Gastrocnemius medialis (tissue), 4 donors: ENCODE data around the gene TMEM108. TPM values are rescaled to one million over a fixed set of nuclear protein-coding genes. Genes with fewer than 3 reads are reported as not detected.

ENCODE experiments used
- ATAC-seq, 2 donors: fragments of 150-250 bp; one replicate each; pipeline ENCODE4 v1.9.1; 2016
- DNase-seq, 2 donors: peaks; one replicate each; pipeline ENCODE4 v3.0.0-alpha.2; 2019
- H3K27ac ChIP-seq, 4 donors: fragments of 200-600 bp; sonication (generic); 1 replicate in 1 of 4; 2 replicates in 3 of 4; pipeline ENCODE4 v1.5.1; 2016 to 2018; ENCODE audit warnings: mild to moderate bottlenecking in 2 of 4, moderate library complexity in 1 of 4
- H3K27me3 ChIP-seq, 3 donors: fragments of 200-600 bp; sonication (generic) in 2 of 3; 1 replicate in 1 of 3; 2 replicates in 2 of 3; pipeline versions ENCODE4 v1.5.1 to v1.6.0; 2016 to 2019; ENCODE audit warnings: mild to moderate bottlenecking in 1 of 3, moderate library complexity in 1 of 3
- H3K36me3 ChIP-seq, 2 donors: fragments of 200-600 bp; sonication (generic) in 1 of 2; one replicate each; pipeline ENCODE4 v1.5.1; 2017 to 2018
- H3K4me1 ChIP-seq, 2 donors: fragments of 200-600 bp; sonication (generic) in 1 of 2; one replicate each; pipeline ENCODE4 v1.5.1; 2016 to 2017; ENCODE audit warnings: mild to moderate bottlenecking in 2 of 2
- H3K4me3 ChIP-seq, 4 donors: fragments of 200-600 bp; sonication (generic) in 3 of 4; 1 replicate in 1 of 4; 2 replicates in 3 of 4; pipeline ENCODE4 v1.5.1; 2016 to 2019; ENCODE audit warnings: mild to moderate bottlenecking in 2 of 4
- H3K9me3 ChIP-seq, 3 donors: fragments of 200-600 bp; sonication (generic) in 2 of 3; 1 replicate in 1 of 3; 2 replicates in 2 of 3; pipeline ENCODE4 v1.5.1; 2016 to 2019
- CTCF ChIP-seq, 5 experiments: fragments of 450-650 bp in 3 of 5; fragments of 200-600 bp in 2 of 5; sonication (generic) in 2 of 5; IDR thresholded peaks in 4 of 5; conservative IDR thresholded peaks in 1 of 5; 1 replicate in 4 of 5; 2 replicates in 1 of 5; pipeline ENCODE4 v1.5.1; 2016 to 2019; ENCODE audit warnings: antibody characterized with exemption in 5 of 5, mild to moderate bottlenecking in 3 of 5, moderate library complexity in 3 of 5
- POLR2A ChIP-seq, 2 donors: fragments of 450-650 bp; IDR thresholded peaks; one replicate each; pipeline ENCODE4 v1.6.1; 2017; ENCODE audit warnings: antibody characterized with exemption in 2 of 2, mild to moderate bottlenecking in 2 of 2, moderate library complexity in 2 of 2
- in situ Hi-C, 4 donors: fragments of 200-750 bp; cut with MboI; loops; one replicate each; pipeline versions ENCODE4 v1.15.0 to v1.8.0; 2017; ENCODE audit warnings: low sequenced_read_pairs in 4 of 4
- intact Hi-C: fragments of 100-400 bp; cut with DNase I; formaldehyde crosslinking; loops from one replicate; pipeline ENCODE4 v1.15.1; 2023; ENCODE audit warnings: low total_unique reads
- total RNA-seq, 4 donors: library from RNA; depleted of rRNA; stranded (reverse); fragments of >200 nt; gene quantifications; one replicate each; pipeline versions ENCODE4 v1.1.0 to v1.2.3, GENCODE V29; 2016

Gene TMEM108
- total RNA-seq, 4 donors from 2014 or later = 1.1 to 3.7 (median 2.4) TPM

- H3K4me3 ChIP-seq = no peak overlapping the region
- H3K36me3 ChIP-seq = no peaks in the 10 kb centered on the region
- intact Hi-C loops (no loop called here), in situ Hi-C loops (no loop called here)
- ATAC-seq (no peak), DNase-seq (no peak)
- H3K9me3 ChIP-seq = no peaks in the 10 kb centered on the region
- H3K27me3 ChIP-seq = no peaks in the 10 kb centered on the region
- TF ChIP-seq CTCF (IDR thresholded peaks at IDR 0.05 in 4 of 5, conservative IDR thresholded peaks at IDR 0.05 in 1 of 5) (no peak), POLR2A (IDR thresholded peaks at IDR 0.05) (no peak)
- H3K27ac ChIP-seq = no peak overlapping the region
- peaks cover 6% of the 10 kb centered on the region in 2 donors for H3K4me1 ChIP-seq
Observed at GRCh38 chr3:133138017-133138416, 99.8 kb downstream of the TMEM108 start.

- no peak for DNase-seq
- no peaks in the 10 kb centered on the region for H3K9me3 ChIP-seq
- H3K4me3 ChIP-seq = no peak overlapping the region
- no peaks in the 10 kb centered on the region for H3K27me3 ChIP-seq
- in situ Hi-C loops (no loop called here), intact Hi-C loops (no loop called here)
- ATAC-seq = no peak
- H3K4me1 ChIP-seq = no peaks in the 10 kb centered on the region
- no peak overlapping the region for H3K27ac ChIP-seq
- TF ChIP-seq POLR2A (IDR thresholded peaks at IDR 0.05) (no peak), CTCF (IDR thresholded peaks at IDR 0.05 in 4 of 5, conservative IDR thresholded peaks at IDR 0.05 in 1 of 5) (no peak)
- H3K36me3 ChIP-seq = no peaks in the 10 kb centered on the region
Observed at GRCh38 chr3:133152056-133152455, 113.9 kb downstream of the TMEM108 start.

GRCh38 chr3:133152681-133153220 lies 114.6 kb downstream of the TMEM108 start:
- TF ChIP-seq CTCF (IDR thresholded peaks at IDR 0.05 in 4 of 5, conservative IDR thresholded peaks at IDR 0.05 in 1 of 5) (no peak), POLR2A (IDR thresholded peaks at IDR 0.05) (no peak)
- H3K4me3 ChIP-seq = no peak overlapping the region
- H3K9me3 ChIP-seq = no peaks in the 10 kb centered on the region
- no peak for DNase-seq
- in situ Hi-C loops = no loop called here
- H3K27ac ChIP-seq = no peak overlapping the region
- intact Hi-C loops = no loop called here
- H3K36me3 ChIP-seq = no peaks in the 10 kb centered on the region
- no peak for ATAC-seq
- H3K27me3 ChIP-seq = no peaks in the 10 kb centered on the region
- H3K4me1 ChIP-seq = no peaks in the 10 kb centered on the region

GRCh38 chr3:133153382-133153781 lies 115.2 kb downstream of the TMEM108 start:
- no peaks in the 10 kb centered on the region for H3K4me1 ChIP-seq
- DNase-seq = no peak
- H3K9me3 ChIP-seq = no peaks in the 10 kb centered on the region
- no peak overlapping the region for H3K27ac ChIP-seq
- intact Hi-C loops = no loop called here
- no peak overlapping the region for H3K4me3 ChIP-seq
- ATAC-seq = no peak
- TF ChIP-seq POLR2A (IDR thresholded peaks at IDR 0.05) (no peak), CTCF (IDR thresholded peaks at IDR 0.05 in 4 of 5, conservative IDR thresholded peaks at IDR 0.05 in 1 of 5) (no peak)
- no peaks in the 10 kb centered on the region for H3K27me3 ChIP-seq
- in situ Hi-C loops = no loop called here
- no peaks in the 10 kb centered on the region for H3K36me3 ChIP-seq

- TF ChIP-seq POLR2A (IDR thresholded peaks at IDR 0.05) (no peak), CTCF (IDR thresholded peaks at IDR 0.05 in 4 of 5, conservative IDR thresholded peaks at IDR 0.05 in 1 of 5) (no peak)
- no peaks in the 10 kb centered on the region for H3K9me3 ChIP-seq
- DNase-seq = no peak
- H3K36me3 ChIP-seq = no peaks in the 10 kb centered on the region
- no peak overlapping the region for H3K4me3 ChIP-seq
- in situ Hi-C loops = no loop called here
- intact Hi-C loops = no loop called here
- no peak overlapping the region for H3K27ac ChIP-seq
- peaks cover 0 to 7% of the 10 kb centered on the region in 2 donors for H3K4me1 ChIP-seq
- no peaks in the 10 kb centered on the region for H3K27me3 ChIP-seq
- no peak for ATAC-seq
Observed at GRCh38 chr3:133157716-133158115, 119.5 kb downstream of the TMEM108 start.
